OCI-LY1 (cell line): ENCODE data around the gene APOH.

Source experiments
- H2AFZ ChIP-seq: fragments of 200-600 bp; sonication (generic), shearing (Covaris generic); 2 replicates; pipeline ENCODE4 v1.6.0; 2014; ENCODE audit warnings: antibody characterized with exemption, mild to moderate bottlenecking, low read length
- H3F3A ChIP-seq: fragments of 200-600 bp; sonication (generic), shearing (Covaris generic); 2 replicates; pipeline ENCODE4 v1.6.0; 2014; ENCODE audit warnings: mild to moderate bottlenecking, antibody characterized with exemption, low read length, moderate library complexity; ENCODE audit not compliant: insufficient read depth
- H3K27ac ChIP-seq: fragments of 200-600 bp; sonication (generic); 2 replicates; pipeline ENCODE4 v1.5.1; 2014; ENCODE audit warnings: low read length, mixed run types, mild to moderate bottlenecking, low read depth; ENCODE audit not compliant: poor library complexity, severe bottlenecking
- H3K27me3 ChIP-seq: fragments of 200-600 bp; sonication (generic); 2 replicates; pipeline ENCODE4 v1.6.0; 2014; ENCODE audit warnings: antibody characterized with exemption, mild to moderate bottlenecking, low read length, moderate library complexity; ENCODE audit not compliant: insufficient read depth
- H3K36me3 ChIP-seq: fragments of 200-600 bp; sonication (generic); 2 replicates; pipeline ENCODE4 v1.6.1; 2014; ENCODE audit warnings: mild to moderate bottlenecking, antibody characterized with exemption, low read length, moderate library complexity, mixed read lengths; ENCODE audit not compliant: insufficient read depth
- H3K4me1 ChIP-seq: fragments of 200-600 bp; sonication (generic); 2 replicates; pipeline ENCODE4 v1.5.1; 2014; ENCODE audit warnings: mild to moderate bottlenecking, low read length, moderate library complexity; ENCODE audit not compliant: insufficient read depth, severe bottlenecking
- H3K4me2 ChIP-seq: fragments of 200-600 bp; sonication (generic), shearing (Covaris generic); 2 replicates; pipeline ENCODE4 v1.6.1; 2014; ENCODE audit warnings: low read length
- H3K4me3 ChIP-seq: fragments of 200-600 bp; sonication (generic); 2 replicates; pipeline ENCODE4 v1.5.1; 2014; ENCODE audit warnings: low read length, low read depth, mild to moderate bottlenecking, mixed read lengths; ENCODE audit not compliant: poor library complexity, severe bottlenecking
- H3K79me2 ChIP-seq: fragments of 200-600 bp; shearing (Covaris generic); 2 replicates; pipeline ENCODE4 v1.6.1; 2016; ENCODE audit warnings: mixed run types, low read length, mixed read lengths; ENCODE audit not compliant: insufficient read depth
- H3K9ac ChIP-seq: fragments of 200-600 bp; sonication (generic), shearing (Covaris generic); 2 replicates; pipeline ENCODE4 v1.6.1; 2014; ENCODE audit warnings: mild to moderate bottlenecking, low read length, mixed read lengths
- H3K9me2 ChIP-seq: fragments of 200-600 bp; sonication (generic), shearing (Covaris generic); 2 replicates; pipeline ENCODE4 v1.6.1; 2014; ENCODE audit warnings: low read depth, mild to moderate bottlenecking, low read length, mixed read lengths
- H3K9me3 ChIP-seq: fragments of 200-600 bp; shearing (Covaris generic); 2 replicates; pipeline ENCODE4 v1.6.1; 2014; ENCODE audit warnings: low read length, mixed read lengths
- H4K20me1 ChIP-seq: fragments of 200-600 bp; sonication (generic), shearing (Covaris generic); 2 replicates; pipeline ENCODE4 v1.6.0; 2016; ENCODE audit warnings: mild to moderate bottlenecking, low read length; ENCODE audit not compliant: insufficient read depth
- EZH2 ChIP-seq: fragments of 200-600 bp; sonication (generic), shearing (Covaris generic); IDR thresholded peaks from 2 replicates; pipeline ENCODE4 v1.8.0; 2017; ENCODE audit warnings: borderline replicate concordance, mixed run types, mild to moderate bottlenecking, antibody characterized with exemption, low read length, moderate library complexity, mixed read lengths
- TF ChIP-seq, protein P1 (sequence below): fragments of 200-600 bp; sonication (generic), shearing (Covaris generic); IDR thresholded peaks from 2 replicates; pipeline ENCODE4 v1.5.1; 2017; ENCODE audit warnings: mild to moderate bottlenecking, antibody characterized with exemption, low read length, moderate library complexity, mixed read lengths

APOH gene

DNA sequence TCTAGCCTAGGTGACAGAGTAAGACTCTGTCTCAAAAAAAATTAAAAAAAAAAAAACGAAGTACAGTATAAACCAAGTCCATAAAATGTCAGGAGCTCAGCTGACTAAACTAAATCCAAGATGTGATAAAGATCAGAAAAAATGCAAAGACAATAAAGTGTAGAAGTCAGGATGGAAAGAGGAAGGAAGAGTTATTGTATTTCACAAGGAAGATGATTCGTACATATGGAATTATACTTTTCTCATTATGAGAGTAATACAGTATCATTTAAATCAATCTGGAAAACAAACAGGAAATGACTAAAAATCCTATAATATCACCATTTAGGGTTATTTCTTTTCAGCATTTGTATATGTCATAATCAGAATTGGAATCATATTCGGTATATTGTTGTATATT, 11.4 kb upstream of the APOH start:
- Histone ChIP-seq H3K9me3 (no peaks in the 10 kb centered on the region), H3K9ac (no peak overlapping the region), H2AFZ (no peak overlapping the region), H4K20me1 (no peaks in the 10 kb centered on the region), H3F3A (no peaks in the 10 kb centered on the region), H3K4me3 (no peak overlapping the region), H3K4me1 (no peaks in the 10 kb centered on the region), H3K9me2 (no peaks in the 10 kb centered on the region), H3K79me2 (no peaks in the 10 kb centered on the region), H3K27ac (no peak overlapping the region), H3K4me2 (no peak overlapping the region), H3K36me3 (no peaks in the 10 kb centered on the region), H3K27me3 (no peaks in the 10 kb centered on the region)
- TF ChIP-seq, protein P1, sequence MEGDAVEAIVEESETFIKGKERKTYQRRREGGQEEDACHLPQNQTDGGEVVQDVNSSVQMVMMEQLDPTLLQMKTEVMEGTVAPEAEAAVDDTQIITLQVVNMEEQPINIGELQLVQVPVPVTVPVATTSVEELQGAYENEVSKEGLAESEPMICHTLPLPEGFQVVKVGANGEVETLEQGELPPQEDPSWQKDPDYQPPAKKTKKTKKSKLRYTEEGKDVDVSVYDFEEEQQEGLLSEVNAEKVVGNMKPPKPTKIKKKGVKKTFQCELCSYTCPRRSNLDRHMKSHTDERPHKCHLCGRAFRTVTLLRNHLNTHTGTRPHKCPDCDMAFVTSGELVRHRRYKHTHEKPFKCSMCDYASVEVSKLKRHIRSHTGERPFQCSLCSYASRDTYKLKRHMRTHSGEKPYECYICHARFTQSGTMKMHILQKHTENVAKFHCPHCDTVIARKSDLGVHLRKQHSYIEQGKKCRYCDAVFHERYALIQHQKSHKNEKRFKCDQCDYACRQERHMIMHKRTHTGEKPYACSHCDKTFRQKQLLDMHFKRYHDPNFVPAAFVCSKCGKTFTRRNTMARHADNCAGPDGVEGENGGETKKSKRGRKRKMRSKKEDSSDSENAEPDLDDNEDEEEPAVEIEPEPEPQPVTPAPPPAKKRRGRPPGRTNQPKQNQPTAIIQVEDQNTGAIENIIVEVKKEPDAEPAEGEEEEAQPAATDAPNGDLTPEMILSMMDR: no peak

- no peak overlapping the region for H2AFZ ChIP-seq
- H3K4me2 ChIP-seq: no peak overlapping the region
- H3K79me2 ChIP-seq: no peaks in the 10 kb centered on the region
- H3K27ac ChIP-seq: no peak overlapping the region
- no peaks in the 10 kb centered on the region for H3K9me3 ChIP-seq
- H4K20me1 ChIP-seq: no peaks in the 10 kb centered on the region
- no peaks in the 10 kb centered on the region for H3K27me3 ChIP-seq
- no peaks in the 10 kb centered on the region for H3K9me2 ChIP-seq
- H3K36me3 ChIP-seq: no peaks in the 10 kb centered on the region
- H3K4me3 ChIP-seq: no peak overlapping the region
- no peak overlapping the region for H3K9ac ChIP-seq
- no peak for TF ChIP-seq EZH2
- TF ChIP-seq, protein P1: no peak
- no peaks in the 10 kb centered on the region for H3F3A ChIP-seq
- H3K4me1 ChIP-seq: no peaks in the 10 kb centered on the region
Observed at GRCh38 chr17:66240013-66240412, 10.8 kb upstream of the APOH start.

DNA sequence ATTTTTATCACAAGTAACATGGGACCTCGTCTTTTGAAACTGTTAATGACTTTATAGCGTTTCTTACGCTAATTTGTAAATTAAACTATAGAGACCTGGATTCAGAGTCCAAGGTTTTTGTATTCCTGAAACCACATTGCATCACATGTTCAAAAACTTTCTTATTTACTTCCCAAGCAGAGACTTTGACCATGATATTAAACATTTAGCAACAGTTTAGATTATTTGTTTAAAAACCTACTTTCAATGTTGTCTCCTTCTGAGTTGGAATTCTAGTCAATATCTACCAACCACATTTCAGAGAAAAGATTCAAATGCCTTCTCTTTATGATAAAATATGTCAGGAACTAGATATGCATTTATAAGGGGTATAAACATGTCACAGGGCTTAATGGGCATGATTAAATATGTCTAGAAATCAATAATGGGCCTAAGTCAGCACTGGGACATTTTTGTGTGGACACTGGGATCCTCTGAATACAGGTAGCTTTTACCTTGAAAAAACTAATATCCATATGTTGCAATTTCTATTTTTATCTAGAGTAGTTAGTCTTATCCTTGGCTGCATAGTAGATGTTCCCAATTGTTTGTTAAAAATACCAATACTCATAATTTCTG, 6.3 kb upstream of the APOH start:
- H3K79me2 ChIP-seq: no peaks in the 10 kb centered on the region
- H3K4me3 ChIP-seq: no peak overlapping the region
- H3K27ac ChIP-seq: no peak overlapping the region
- H2AFZ ChIP-seq: no peak overlapping the region
- no peaks in the 10 kb centered on the region for H3K4me1 ChIP-seq
- H3K36me3 ChIP-seq: no peaks in the 10 kb centered on the region
- no peaks in the 10 kb centered on the region for H3K9me2 ChIP-seq
- H4K20me1 ChIP-seq: no peaks in the 10 kb centered on the region
- TF ChIP-seq EZH2: no peak
- TF ChIP-seq, protein P1: no peak
- H3K9me3 ChIP-seq: no peaks in the 10 kb centered on the region
- no peaks in the 10 kb centered on the region for H3K27me3 ChIP-seq
- H3F3A ChIP-seq: no peaks in the 10 kb centered on the region
- H3K9ac ChIP-seq: no peak overlapping the region
- no peak overlapping the region for H3K4me2 ChIP-seq
